ENCODE results near the gene GRPEL2. TPM values are rescaled to one million over a fixed set of nuclear protein-coding genes. Genes with fewer than 3 reads are reported as not detected.
"Not testable (repeated sequence)": the region's sequence is repeated elsewhere in the genome, so short reads cannot be mapped to it uniquely, and the experiment has no call there.

GRPEL2 gene
- total RNA-seq, 1 donor from 2014 or later = 11.6 TPM

DNA sequence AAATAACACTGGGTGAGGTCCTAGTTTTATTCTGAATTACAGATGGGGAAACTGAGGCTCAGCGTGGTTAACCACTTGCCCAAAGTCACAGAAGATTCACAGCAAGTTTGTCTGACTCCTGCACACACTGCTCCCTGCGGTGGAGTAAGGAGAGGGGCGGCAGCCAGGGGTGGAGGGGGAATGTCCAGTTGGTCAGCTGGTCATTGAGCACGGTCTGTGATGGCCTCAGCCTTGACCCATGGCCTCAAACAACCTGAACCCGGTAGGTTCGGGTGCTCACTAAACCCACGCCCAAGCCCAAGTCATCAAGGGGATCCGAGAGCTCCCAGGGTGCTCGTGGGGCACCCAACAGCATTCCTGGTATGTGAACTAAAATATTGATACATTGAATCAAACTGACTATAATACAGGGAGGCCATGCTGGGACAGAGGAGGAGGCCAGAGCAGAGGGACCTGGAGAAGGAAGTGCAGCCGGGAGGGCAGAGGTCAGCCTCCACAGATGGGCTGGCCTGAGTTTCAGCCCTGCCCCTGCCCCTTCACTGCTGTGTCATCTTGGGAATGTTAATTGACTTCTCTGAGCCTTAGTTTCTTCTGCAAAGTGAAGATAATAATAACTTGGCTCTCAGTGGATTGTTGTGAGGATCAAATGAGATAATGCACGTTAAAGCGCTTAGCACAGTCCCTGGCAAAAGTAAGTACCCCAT, 37.4 kb downstream of the GRPEL2 start:
- no peak for DNase-seq (ENCODE audit: missing footprints)
- no peak for ATAC-seq
- intact Hi-C loops (cut with DNase I) = loop anchor here (1.0 to 2.0 kb wide), 3 partner anchors 40 to 182 kb away; no protein-coding TSS in a partner anchor

GRCh38 chr5:149383399-149383798, 38.1 kb downstream of the GRPEL2 start:
- DNase-seq (ENCODE audit: missing footprints) = no peak
- peak; percentile 66 for ATAC-seq
- intact Hi-C loops (cut with DNase I) = loop anchor here (2.0 kb wide), 2 partner anchors 39 to 181 kb away; no protein-coding TSS in a partner anchor

DNA sequence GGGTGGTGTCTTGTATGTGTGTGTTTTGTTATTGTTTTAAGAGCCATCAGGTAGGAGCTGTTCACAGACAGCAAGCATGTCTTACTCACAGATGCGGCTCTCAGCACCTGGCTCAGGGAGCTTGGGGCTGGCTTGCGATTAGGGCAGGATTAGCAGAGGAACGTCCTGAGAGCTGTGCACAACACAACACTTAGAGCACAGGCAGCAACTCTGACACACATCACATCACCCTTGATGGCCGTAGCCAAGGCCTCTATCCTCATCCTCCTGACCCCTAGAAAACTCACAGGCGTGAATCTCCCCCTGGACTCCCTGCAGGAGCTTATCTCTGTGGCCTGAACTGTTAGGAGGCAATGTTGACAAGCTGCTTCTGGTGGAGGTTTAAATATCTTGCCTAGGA, 40.9 kb downstream of the GRPEL2 start:
- ATAC-seq (no peak), DNase-seq (ENCODE audit: missing footprints) (no peak)
- intact Hi-C loops (cut with DNase I) = no loop called here

GRCh38 chr5:149387081-149387631, 41.9 kb downstream of the GRPEL2 start:
- ATAC-seq (no peak), DNase-seq (ENCODE audit: missing footprints) (peak; percentile 62)
- intact Hi-C loops (cut with DNase I) = no loop called here

DNA sequence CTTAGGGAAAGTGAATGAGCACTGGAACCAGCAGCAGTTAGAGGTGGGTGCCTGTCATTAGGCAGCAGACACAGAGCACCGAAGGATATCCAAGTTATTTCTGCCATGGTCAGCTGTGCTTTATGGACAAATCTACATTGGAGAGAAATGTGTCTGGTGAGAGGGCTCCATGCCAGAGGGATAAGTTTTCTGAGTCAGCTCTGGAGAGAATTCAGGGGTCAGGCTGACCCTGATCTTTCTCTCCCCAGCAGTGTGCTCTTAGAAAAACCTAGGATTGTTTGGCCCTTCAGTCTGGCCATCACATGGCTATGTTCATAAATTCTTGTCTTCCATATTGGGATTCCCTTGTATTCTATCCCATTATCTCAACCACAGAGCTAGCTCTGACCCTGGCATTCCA, 42.7 kb downstream of the GRPEL2 start:
- ATAC-seq = peak; percentile 32
- no peak for DNase-seq (ENCODE audit: missing footprints)
- intact Hi-C loops (cut with DNase I) = no loop called here

GRCh38 chr5:149388498-149389190, 43.3 kb downstream of the GRPEL2 start:
- intact Hi-C loops (cut with DNase I) = no loop called here
- ATAC-seq (no peak), DNase-seq (ENCODE audit: missing footprints) (no peak)

- ATAC-seq (no peak), DNase-seq (ENCODE audit: missing footprints) (peak; percentile 56)
- intact Hi-C loops (cut with DNase I) = no loop called here
Observed at GRCh38 chr5:149389552-149390495, 44.5 kb downstream of the GRPEL2 start.

DNA sequence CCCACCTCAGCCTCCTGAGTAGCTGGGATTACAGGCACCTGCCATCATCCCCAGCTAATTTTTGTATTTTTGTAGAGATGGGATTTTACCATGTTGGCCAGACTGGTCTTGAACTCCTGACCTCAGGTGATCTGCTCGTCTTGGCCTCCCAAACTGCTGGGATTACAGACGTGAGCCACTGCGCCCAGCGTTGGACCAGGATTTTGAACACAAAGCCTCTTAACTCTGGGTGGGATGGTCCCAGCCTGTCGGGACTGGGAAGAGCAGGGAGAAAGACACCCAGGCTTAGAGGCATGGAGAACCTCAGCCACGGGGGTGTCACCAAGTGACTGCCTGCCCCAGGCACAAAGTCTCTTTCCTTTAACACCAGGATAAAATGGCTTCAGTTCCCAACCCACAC, 45.8 kb downstream of the GRPEL2 start:
- intact Hi-C loops (cut with DNase I); DNase-seq (ENCODE audit: missing footprints); ATAC-seq: not testable (repeated sequence)

GRCh38 chr5:149391524-149391923, 46.2 kb downstream of the GRPEL2 start:
- ATAC-seq = no peak
- intact Hi-C loops (cut with DNase I) = no loop called here

GRCh38 chr5:149392718-149393117, 47.4 kb downstream of the GRPEL2 start:
- ATAC-seq = no peak

More at GRCh38 chr5:149391524-149391923, 46.2 kb downstream of the GRPEL2 start:
- DNase-seq (ENCODE audit: missing footprints) = peak; percentile 55

GRCh38 chr5:149394996-149395395, 49.7 kb downstream of the GRPEL2 start:
- DNase-seq (ENCODE audit: missing footprints); intact Hi-C loops (cut with DNase I); ATAC-seq: not testable (repeated sequence)

More at GRCh38 chr5:149392718-149393117, 47.4 kb downstream of the GRPEL2 start:
- no peak for DNase-seq (ENCODE audit: missing footprints)
- intact Hi-C loops (cut with DNase I) = no loop called here

DNA sequence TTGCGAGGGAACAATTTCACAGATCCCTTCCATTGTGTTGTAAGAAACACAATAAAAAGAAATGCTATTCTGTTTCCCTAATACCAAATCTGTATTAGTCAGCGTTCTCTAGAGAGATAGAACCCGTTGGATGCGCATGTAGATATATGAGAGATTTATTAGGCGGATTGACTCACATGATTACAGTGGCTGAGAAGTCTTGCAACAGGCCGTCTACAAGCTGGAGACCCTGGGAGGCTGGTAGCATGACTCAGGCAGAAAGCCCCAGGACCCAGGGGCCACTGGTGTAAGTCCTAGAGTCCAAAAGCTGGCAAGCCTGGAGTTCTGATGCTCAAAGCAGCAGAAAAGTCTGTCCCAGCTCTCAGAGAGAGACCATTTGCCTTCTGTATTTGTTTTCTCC, 52.2 kb downstream of the GRPEL2 start:
- DNase-seq (ENCODE audit: missing footprints) (no peak), ATAC-seq (no peak)
- intact Hi-C loops (cut with DNase I) = no loop called here

DNA sequence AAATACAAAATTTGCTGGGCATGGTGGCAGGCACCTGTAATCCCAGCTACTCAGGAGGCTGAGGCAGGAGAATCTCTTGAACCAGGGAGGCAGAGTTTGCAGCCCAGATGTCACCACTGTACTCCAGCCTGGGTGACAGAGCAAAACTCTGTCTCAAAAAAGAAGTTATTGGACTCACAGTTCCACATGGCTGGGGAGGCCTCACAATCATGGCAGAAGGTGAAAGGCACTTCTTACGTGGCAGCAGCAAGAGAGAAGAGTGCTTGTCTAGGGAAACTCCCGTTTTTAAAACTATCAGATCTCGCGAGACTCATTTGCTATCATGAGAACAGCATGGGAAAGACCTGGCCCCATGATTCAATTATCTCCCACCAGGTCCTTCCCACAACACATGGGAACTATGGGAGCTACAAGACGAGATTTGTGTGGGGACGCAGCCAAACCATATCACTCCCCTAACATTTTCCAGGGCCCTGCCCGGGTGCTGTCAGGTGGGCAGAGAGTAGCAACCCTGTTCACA, 53.5 kb downstream of the GRPEL2 start:
- ATAC-seq; intact Hi-C loops (cut with DNase I); DNase-seq (ENCODE audit: missing footprints): not testable (repeated sequence)

GRCh38 chr5:149399775-149400174, 54.5 kb downstream of the GRPEL2 start:
- intact Hi-C loops (cut with DNase I) = no loop called here
- DNase-seq (ENCODE audit: missing footprints) = no peak
- ATAC-seq = no peak

DNA sequence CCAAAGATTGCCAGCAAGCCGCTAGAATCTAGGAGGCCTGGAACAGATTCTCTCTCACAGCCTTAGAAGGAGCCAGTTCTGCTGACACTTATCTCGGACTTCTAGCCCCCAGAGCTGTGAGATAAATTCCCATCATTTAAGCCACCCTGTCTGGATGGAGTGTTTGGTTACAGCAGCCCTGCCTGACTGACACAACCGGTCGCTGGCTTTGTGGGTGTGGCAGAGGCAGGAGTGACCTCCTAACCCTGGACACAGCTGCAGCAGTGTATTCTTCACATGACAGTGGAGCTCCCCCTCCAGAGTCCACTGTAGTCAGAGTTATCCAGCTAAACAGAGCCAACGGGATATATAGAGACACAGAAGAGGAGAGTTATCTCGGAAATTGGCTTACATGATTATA, 55.0 kb downstream of the GRPEL2 start:
- DNase-seq (ENCODE audit: missing footprints) = no peak
- ATAC-seq = peak; percentile 32
- intact Hi-C loops (cut with DNase I) = no loop called here

DNA sequence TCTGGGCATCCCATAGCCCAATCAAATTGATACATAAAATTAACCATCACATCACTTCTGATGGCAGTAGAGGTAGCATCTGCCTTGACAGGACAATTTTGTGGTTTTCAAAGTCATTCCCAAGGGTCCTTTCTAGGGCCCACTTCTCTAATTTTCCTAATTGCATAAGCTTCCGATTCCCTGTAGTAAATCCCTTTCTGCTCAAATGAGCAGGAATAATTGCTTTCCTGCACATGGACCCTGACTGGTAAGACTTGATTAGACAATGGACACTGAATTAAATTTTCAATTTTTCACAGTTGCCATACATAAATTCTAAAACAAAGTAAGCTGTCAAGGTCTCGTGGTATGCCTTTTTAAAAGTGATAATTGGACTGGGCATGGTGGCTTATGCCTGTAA, 55.8 kb downstream of the GRPEL2 start:
- DNase-seq (ENCODE audit: missing footprints) (no peak), ATAC-seq (no peak)
- intact Hi-C loops (cut with DNase I) = no loop called here

DNA sequence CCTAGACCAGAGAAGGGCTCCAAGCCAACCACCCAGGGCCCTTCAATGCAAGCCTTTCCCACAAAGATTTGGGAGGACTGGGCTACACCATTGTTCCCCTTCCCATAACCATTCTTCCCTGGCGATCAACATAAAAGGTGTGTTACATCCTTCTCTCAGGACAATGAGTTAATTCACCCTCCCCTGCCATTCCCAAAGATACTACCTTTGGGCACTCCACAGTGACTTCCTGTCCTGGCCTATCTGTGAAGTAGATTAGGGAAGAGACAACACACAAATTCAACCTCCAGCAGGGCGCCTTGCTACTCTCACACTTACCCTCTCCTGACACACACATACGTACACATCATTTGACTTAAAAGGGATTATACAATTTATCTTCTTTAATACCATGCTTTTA, 57.0 kb downstream of the GRPEL2 start:
- ATAC-seq = no peak
- no peak for DNase-seq (ENCODE audit: missing footprints)
- intact Hi-C loops (cut with DNase I) = no loop called here
